Retinal pigment epithelial cell (primary cell): ENCODE data around the gene CHN1.

Experiments used
- DNase-seq: peaks from one replicate; pipeline ENCODE4 v3.0.0-alpha.2; 2010; ENCODE audit warnings: low read depth
- H3K4me3 ChIP-seq: 2 replicates; pipeline ENCODE4 v1.5.1; 2011; ENCODE audit warnings: mild to moderate bottlenecking, low read length, control low read depth, moderate library complexity
- TF ChIP-seq, protein P1 (sequence below): conservative IDR thresholded peaks from 2 replicates; pipeline ENCODE4 v1.5.1; 2011; ENCODE audit warnings: low read depth, low read length, control low read depth, inconsistent platforms

Gene CHN1

GRCh38 chr2:174974131-174974530 lies 31.1 kb downstream of the CHN1 start:
- no peak for DNase-seq
- no peak overlapping the region for H3K4me3 ChIP-seq
- TF ChIP-seq, protein P1, sequence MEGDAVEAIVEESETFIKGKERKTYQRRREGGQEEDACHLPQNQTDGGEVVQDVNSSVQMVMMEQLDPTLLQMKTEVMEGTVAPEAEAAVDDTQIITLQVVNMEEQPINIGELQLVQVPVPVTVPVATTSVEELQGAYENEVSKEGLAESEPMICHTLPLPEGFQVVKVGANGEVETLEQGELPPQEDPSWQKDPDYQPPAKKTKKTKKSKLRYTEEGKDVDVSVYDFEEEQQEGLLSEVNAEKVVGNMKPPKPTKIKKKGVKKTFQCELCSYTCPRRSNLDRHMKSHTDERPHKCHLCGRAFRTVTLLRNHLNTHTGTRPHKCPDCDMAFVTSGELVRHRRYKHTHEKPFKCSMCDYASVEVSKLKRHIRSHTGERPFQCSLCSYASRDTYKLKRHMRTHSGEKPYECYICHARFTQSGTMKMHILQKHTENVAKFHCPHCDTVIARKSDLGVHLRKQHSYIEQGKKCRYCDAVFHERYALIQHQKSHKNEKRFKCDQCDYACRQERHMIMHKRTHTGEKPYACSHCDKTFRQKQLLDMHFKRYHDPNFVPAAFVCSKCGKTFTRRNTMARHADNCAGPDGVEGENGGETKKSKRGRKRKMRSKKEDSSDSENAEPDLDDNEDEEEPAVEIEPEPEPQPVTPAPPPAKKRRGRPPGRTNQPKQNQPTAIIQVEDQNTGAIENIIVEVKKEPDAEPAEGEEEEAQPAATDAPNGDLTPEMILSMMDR, result no peak

DNA sequence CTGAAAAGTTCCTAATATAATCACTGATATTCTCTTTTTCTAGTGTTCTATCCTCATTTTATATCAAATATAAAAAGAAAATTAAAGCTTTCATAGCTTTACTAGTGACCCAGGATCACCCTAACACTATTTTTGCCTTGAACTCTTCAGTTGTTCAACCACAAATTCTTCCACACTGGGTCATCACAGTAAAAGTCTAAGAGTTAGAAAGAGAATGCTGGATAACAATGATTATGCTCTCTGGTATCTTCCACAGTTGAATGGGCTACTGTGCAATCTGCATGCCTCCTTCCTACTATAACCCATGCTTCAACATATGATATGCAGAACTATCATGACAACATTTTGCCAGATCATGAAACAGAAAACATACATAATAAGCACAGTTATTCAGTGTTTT lies 32.3 kb downstream of the CHN1 start:
- no peak for DNase-seq

GRCh38 chr2:174971868-174972781 lies 33.1 kb downstream of the CHN1 start:
- H3K4me3 ChIP-seq, result no peak overlapping the region
- peak; percentile 69 for DNase-seq
- TF ChIP-seq, protein P1, result no peak

More for the DNA sequence above, 32.3 kb downstream of the CHN1 start:
- no peak overlapping the region for H3K4me3 ChIP-seq
- TF ChIP-seq, protein P1, result no peak

GRCh38 chr2:174970092-174970491 lies 35.1 kb downstream of the CHN1 start:
- TF ChIP-seq, protein P1, result no peak
- no peak for DNase-seq
- no peak overlapping the region for H3K4me3 ChIP-seq

DNA sequence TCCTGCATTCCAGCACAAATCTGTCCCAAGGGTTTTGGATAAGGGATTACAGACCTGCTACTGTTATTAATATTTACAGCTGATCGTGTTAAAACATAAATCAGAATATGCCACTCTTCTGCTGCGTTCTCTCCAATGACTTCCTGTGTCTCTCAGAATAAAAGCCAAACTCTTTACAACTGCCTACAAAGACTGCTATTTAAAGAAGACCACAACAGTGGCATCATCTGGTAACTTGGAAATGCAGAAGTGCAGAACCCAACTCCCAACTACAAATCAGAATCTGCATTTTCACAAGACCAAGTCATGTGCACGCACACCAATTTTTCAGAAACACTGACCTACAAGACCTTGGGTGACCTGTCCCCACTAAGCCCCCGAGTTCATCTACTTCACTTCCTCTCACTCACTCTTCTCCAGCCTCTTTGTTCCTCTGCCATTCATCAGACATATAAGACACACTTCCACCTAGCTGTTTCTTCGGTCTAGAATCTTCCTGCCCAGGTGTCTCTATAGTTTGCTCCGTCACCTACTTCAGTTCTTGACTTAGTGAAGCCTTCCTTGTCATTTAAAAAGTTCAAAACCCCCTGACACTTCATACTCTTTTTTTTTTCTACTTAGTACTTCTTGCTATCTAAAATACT lies 36.0 kb downstream of the CHN1 start:
- no peak for DNase-seq
- TF ChIP-seq, protein P1, result no peak
- H3K4me3 ChIP-seq, result no peak overlapping the region

GRCh38 chr2:174967691-174968260 lies 37.4 kb downstream of the CHN1 start:
- no peak for DNase-seq
- no peak overlapping the region for H3K4me3 ChIP-seq
- TF ChIP-seq, protein P1, result no peak
